Right lobe of liver (tissue), 6 donors: Measurements from ENCODE around the gene ANXA2. TPM values are rescaled to one million over a fixed set of nuclear protein-coding genes. Genes with fewer than 3 reads are reported as not detected.
A peak's percentile ranks its signal among the peaks of the same experiment; 100 is the strongest.

Source experiments
- ATAC-seq, 4 donors: fragments of 200-7000 bp; cut with Tn5 transposase; one replicate each; pipeline ENCODE4 v1.9.1; 2020; ENCODE audit warnings: mild to moderate bottlenecking in 4 of 4, moderate library complexity in 4 of 4
- DNase-seq, 3 donors: peaks; one replicate each; pipeline ENCODE4 v3.0.0-alpha.2; 2020
- H3K27ac ChIP-seq, 3 donors: fragments of 200-600 bp; one replicate each; pipeline ENCODE4 v1.8.0; 2022
- H3K27me3 ChIP-seq, 2 donors: fragments of 200-600 bp; one replicate each; pipeline ENCODE4 v1.8.0; 2022
- H3K36me3 ChIP-seq, 4 donors: fragments of 200-600 bp; sonication (generic) in 1 of 4; one replicate each; pipeline versions ENCODE4 v1.5.1 to v1.8.0; 2017 to 2022; ENCODE audit warnings: control low read depth in 1 of 4
- H3K4me1 ChIP-seq, 4 donors: fragments of 200-600 bp; sonication (generic) in 1 of 4; one replicate each; pipeline versions ENCODE4 v1.5.1 to v1.8.0; 2017 to 2022; ENCODE audit warnings: control low read depth in 1 of 4
- H3K4me3 ChIP-seq, 3 donors: fragments of 200-600 bp; one replicate each; pipeline ENCODE4 v1.8.0; 2022
- H3K9me3 ChIP-seq, 4 donors: fragments of 200-600 bp; sonication (generic) in 1 of 4; one replicate each; pipeline versions ENCODE4 v1.5.1 to v1.8.0; 2017 to 2022; ENCODE audit warnings: control low read depth in 1 of 4
- CTCF ChIP-seq, 4 donors: fragments of 200-600 bp in 3 of 4; fragments of 450-650 bp in 1 of 4; IDR thresholded peaks; one replicate each; pipeline versions ENCODE4 v1.5.1 to v1.8.0; 2016 to 2022; ENCODE audit warnings: antibody characterized with exemption in 4 of 4, mild to moderate bottlenecking in 2 of 4
- POLR2A ChIP-seq: fragments of 450-650 bp; IDR thresholded peaks from one replicate; pipeline ENCODE4 v1.6.1; 2017; ENCODE audit warnings: antibody characterized with exemption, mild to moderate bottlenecking
- WGBS: methylation state at CpG from one replicate; pipeline ENCODE4 v1.1.6; 2018; ENCODE audit warnings: low coverage, low lambda C conversion rate; ENCODE audit not compliant: insufficient coverage; ENCODE audit errors: missing lambda C conversion rate; 5-methylcytosine and 5-hydroxymethylcytosine counted together
- intact Hi-C, 2 donors: fragments of 100-400 bp; cut with DNase I; formaldehyde crosslinking; loops; one replicate each; pipeline versions ENCODE4 v1.11.2 to v1.14.1; 2022
- total RNA-seq, 6 experiments: library from RNA; depleted of rRNA in 2 of 6; stranded (reverse); fragments of >200 nt in 2 of 6; fragmentation: NEBNext Ultra II Directional in 3 of 6; extraction: Animal tissue kit (Norgen Biotek cat#: 25700) in 3 of 6; gene quantifications; one replicate each; pipeline versions ENCODE4 v1.1.0 to v1.2.4, GENCODE V29; 2016 to 2023
- donor health status: DM: no; HTN: yes; CAD: no.
- donor health status: DM: no; HTN: no; CAD: no.
- donor health status: DM: no; HTN: no; CAD: no.
- donor health status: DM: no; HTN: yes; CAD: no.
- donor health status: DM: no; HTN: yes; CAD: no.

Gene ANXA2
- total RNA-seq, 6 experiments from 2014 or later = 62.2 to 419 (median 178) TPM

GRCh38 chr15:60370869-60371136 is 27.0 kb downstream of the ANXA2 start:
- no peak overlapping the region for H3K4me3 ChIP-seq
- WGBS = 71% methylated on average over 1 of the region's 1 CpG
- H3K9me3 ChIP-seq = no peaks in the 10 kb centered on the region
- DNase-seq (no peak), ATAC-seq (no peak)
- H3K36me3 ChIP-seq = peaks cover 0 to 3% (median 0%) of the 10 kb centered on the region in 4 donors
- intact Hi-C loops = no loop called here
- H3K4me1 ChIP-seq = peaks cover 0 to 15% (median 0%) of the 10 kb centered on the region in 4 donors
- TF ChIP-seq POLR2A = no peak
- no peak for TF ChIP-seq CTCF (IDR thresholded peaks at IDR 0.05)
- no peaks in the 10 kb centered on the region for H3K27me3 ChIP-seq
- H3K27ac ChIP-seq = peak overlapping the region in 2 of 3 donors; percentile 5 to 64

DNA sequence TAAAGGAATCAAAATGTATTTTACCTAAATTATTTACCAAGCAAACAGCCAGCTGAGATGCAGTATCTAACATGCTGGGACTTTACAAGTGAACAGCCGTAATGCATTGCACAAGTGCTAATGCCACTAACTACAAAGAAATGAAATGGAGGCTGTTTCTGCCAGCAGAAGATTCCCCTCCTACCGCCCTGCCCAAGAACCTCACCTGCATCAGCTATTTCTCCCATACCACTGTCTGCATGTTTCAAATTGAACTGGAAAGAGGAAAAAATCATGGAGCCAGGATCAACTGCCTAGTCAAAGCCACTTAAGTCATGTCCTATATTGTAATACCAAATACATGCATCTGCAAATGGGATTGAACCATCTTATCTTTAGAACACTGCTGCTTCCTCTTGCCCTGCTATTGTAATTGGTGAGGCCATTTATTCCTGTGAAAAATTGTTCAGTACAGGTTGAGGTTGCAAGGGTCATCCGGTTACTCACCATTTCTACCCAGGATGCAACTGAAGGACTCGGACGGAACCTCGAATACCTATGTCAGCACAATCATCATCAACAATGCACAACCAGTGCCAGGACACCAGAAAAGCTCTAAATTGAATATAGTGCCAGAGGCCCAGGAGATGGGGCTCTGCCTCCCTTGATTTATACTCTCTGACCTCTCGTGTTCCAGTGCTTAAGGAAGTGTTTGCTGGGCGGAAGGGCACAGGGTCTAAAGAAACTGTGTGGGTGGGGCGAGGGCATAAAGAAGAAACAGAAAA is 27.5 kb downstream of the ANXA2 start:
- peaks cover 0 to 3% (median 0%) of the 10 kb centered on the region in 4 donors for H3K36me3 ChIP-seq
- intact Hi-C loops = no loop called here
- no peak for TF ChIP-seq POLR2A
- TF ChIP-seq CTCF (IDR thresholded peaks at IDR 0.05) = no peak
- peaks cover 0 to 11% (median 0%) of the 10 kb centered on the region in 4 donors for H3K4me1 ChIP-seq
- DNase-seq (no peak), ATAC-seq (peak; percentile 65 to 84 (median 72))
- H3K27ac ChIP-seq = peak overlapping the region in 2 of 3 donors; percentile 5 to 64
- 78% methylated on average over 9 of the region's 9 CpGs for WGBS
- H3K4me3 ChIP-seq = no peak overlapping the region
- H3K9me3 ChIP-seq = no peaks in the 10 kb centered on the region
- no peaks in the 10 kb centered on the region for H3K27me3 ChIP-seq

DNA sequence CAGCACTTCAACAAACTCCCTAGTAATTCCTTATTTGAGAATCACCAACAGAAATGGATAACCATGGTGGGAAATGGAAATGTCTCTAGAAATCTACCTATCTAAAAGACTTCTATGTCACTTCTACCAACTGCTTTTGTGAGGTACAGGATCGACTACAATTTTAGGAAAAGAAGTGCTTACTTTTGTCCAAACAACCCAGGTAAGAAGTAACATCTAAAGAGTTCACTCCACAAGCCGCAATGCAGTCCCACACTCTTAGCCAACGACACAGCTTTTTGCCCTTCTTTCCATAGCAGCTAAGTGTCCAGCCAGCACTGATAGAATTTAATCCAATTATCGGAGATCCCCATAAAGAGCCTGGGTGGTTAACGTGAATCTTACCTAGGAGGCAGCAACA is 28.1 kb downstream of the ANXA2 start:
- no peaks in the 10 kb centered on the region for H3K27me3 ChIP-seq
- TF ChIP-seq POLR2A (no peak), CTCF (IDR thresholded peaks at IDR 0.05) (no peak)
- H3K9me3 ChIP-seq = no peaks in the 10 kb centered on the region
- WGBS = 75% methylated on average over 5 of the region's 5 CpGs
- DNase-seq = no peak
- peaks cover 0 to 5% (median 0%) of the 10 kb centered on the region in 4 donors for H3K4me1 ChIP-seq
- no peak overlapping the region for H3K4me3 ChIP-seq
- H3K27ac ChIP-seq = no peak overlapping the region
- H3K36me3 ChIP-seq = peaks cover 0 to 3% (median 0%) of the 10 kb centered on the region in 4 donors
- ATAC-seq = no peak
- intact Hi-C loops = no loop called here

GRCh38 chr15:60364612-60364924 is 33.2 kb downstream of the ANXA2 start:
- TF ChIP-seq CTCF (IDR thresholded peaks at IDR 0.05) = no peak
- no peak for TF ChIP-seq POLR2A
- Histone ChIP-seq H3K4me1 (no peaks in the 10 kb centered on the region), H3K27ac (no peak overlapping the region), H3K4me3 (no peak overlapping the region), H3K36me3 (peaks cover 0 to 25% (median 6%) of the 10 kb centered on the region in 4 donors), H3K9me3 (no peaks in the 10 kb centered on the region), H3K27me3 (no peaks in the 10 kb centered on the region)
- ATAC-seq (no peak), DNase-seq (no peak)
- intact Hi-C loops = no loop called here
- 92% methylated on average over 2 of the region's 2 CpGs for WGBS
